ENCODE measurements around the gene B4GALT3. TPM values are rescaled to one million over a fixed set of nuclear protein-coding genes. Genes with fewer than 3 reads are reported as not detected.

B4GALT3 gene
- total RNA-seq, 1 donor from 2014 or later, result 9.1 TPM

GRCh38 chr1:161128591-161129420, 48.5 kb downstream of the B4GALT3 start:
- DNase-seq (ENCODE audit: low spot score), result no peak

- DNase-seq (ENCODE audit: low spot score), result no peak
These were observed 49.7 kb downstream of the B4GALT3 start for GRCh38 chr1:161127649-161128048.

GRCh38 chr1:161122967-161123366, 54.3 kb downstream of the B4GALT3 start:
- DNase-seq (ENCODE audit: low spot score), result no peak

GRCh38 chr1:161121834-161122233, 55.5 kb downstream of the B4GALT3 start:
- DNase-seq (ENCODE audit: low spot score), result no peak

Other genes starting within 250 kb of the B4GALT3 start
- gene ITLN2, start 222.7 kb downstream of the B4GALT3 start, total RNA-seq (ENCODE audit: insufficient read depth, low replicate concordance), result not detected
- 30.6 TPM for gene F11R, start 156.4 kb downstream of the B4GALT3 start, total RNA-seq (ENCODE audit: insufficient read depth, low replicate concordance)
- gene TSTD1, start 138.5 kb downstream of the B4GALT3 start, total RNA-seq (ENCODE audit: insufficient read depth, low replicate concordance), result 40.9 TPM
- 33.9 TPM for gene USF1, start 131.5 kb downstream of the B4GALT3 start, total RNA-seq (ENCODE audit: insufficient read depth, low replicate concordance)
- gene ARHGAP30, start 107.6 kb downstream of the B4GALT3 start, total RNA-seq (ENCODE audit: insufficient read depth, low replicate concordance), result 4.6 TPM
- 6.3 TPM for gene NECTIN4, start 87.9 kb downstream of the B4GALT3 start, total RNA-seq (ENCODE audit: insufficient read depth, low replicate concordance)
- 10.6 TPM for gene KLHDC9, start 79.1 kb downstream of the B4GALT3 start, total RNA-seq (ENCODE audit: insufficient read depth, low replicate concordance)
- 2.4 TPM for gene PFDN2, start 59.5 kb downstream of the B4GALT3 start, total RNA-seq (ENCODE audit: insufficient read depth, low replicate concordance)
- gene NIT1, start 59.4 kb downstream of the B4GALT3 start, total RNA-seq (ENCODE audit: insufficient read depth, low replicate concordance), result 30.6 TPM
- 20.9 TPM for gene DEDD, start 44.8 kb downstream of the B4GALT3 start, total RNA-seq (ENCODE audit: insufficient read depth, low replicate concordance)
- gene UFC1, start 23.5 kb downstream of the B4GALT3 start, total RNA-seq (ENCODE audit: insufficient read depth, low replicate concordance), result 96.8 TPM
- gene USP21, start 18.0 kb downstream of the B4GALT3 start, total RNA-seq (ENCODE audit: insufficient read depth, low replicate concordance), result 30.1 TPM
- gene PPOX, start 11.1 kb downstream of the B4GALT3 start, total RNA-seq (ENCODE audit: insufficient read depth, low replicate concordance), result 17.3 TPM
- 7.5 TPM for gene ADAMTS4, start 21.5 kb upstream of the B4GALT3 start, total RNA-seq (ENCODE audit: insufficient read depth, low replicate concordance)
- 35.2 TPM for gene NDUFS2, start 24.9 kb upstream of the B4GALT3 start, total RNA-seq (ENCODE audit: insufficient read depth, low replicate concordance)
- gene FCER1G, start 37.8 kb upstream of the B4GALT3 start, total RNA-seq (ENCODE audit: insufficient read depth, low replicate concordance), result 52.5 TPM
- not detected for gene APOA2, start 46.1 kb upstream of the B4GALT3 start, total RNA-seq (ENCODE audit: insufficient read depth, low replicate concordance)
- gene TOMM40L, start 48.6 kb upstream of the B4GALT3 start, total RNA-seq (ENCODE audit: insufficient read depth, low replicate concordance), result 7.5 TPM
- 0.48 TPM for gene NR1I3, start 60.7 kb upstream of the B4GALT3 start, total RNA-seq (ENCODE audit: insufficient read depth, low replicate concordance)
- 8.2 TPM for gene PCP4L1, start 81.2 kb upstream of the B4GALT3 start, total RNA-seq (ENCODE audit: insufficient read depth, low replicate concordance)
- gene MPZ, start 132.5 kb upstream of the B4GALT3 start, total RNA-seq (ENCODE audit: insufficient read depth, low replicate concordance), result 0.48 TPM
- gene SDHC, start 136.9 kb upstream of the B4GALT3 start, total RNA-seq (ENCODE audit: insufficient read depth, low replicate concordance), result 35.9 TPM
- not detected for gene CFAP126, start 190.4 kb upstream of the B4GALT3 start, total RNA-seq (ENCODE audit: insufficient read depth, low replicate concordance)